BE2C (cell line): ENCODE measurements around the gene CDH4.

Experiments
- DNase-seq: peaks from one replicate; pipeline ENCODE4 v3.0.0-alpha.2; 2020
- H3K27me3 ChIP-seq: fragments of 250-450 bp; sonication (Bioruptor Pico); 2 replicates; pipeline ENCODE4 v1.5.1; 2020; ENCODE audit warnings: mild to moderate bottlenecking
- H3K36me3 ChIP-seq: fragments of 250-450 bp; sonication (Bioruptor Pico); 2 replicates; pipeline ENCODE4 v1.5.1; 2020; ENCODE audit warnings: mild to moderate bottlenecking
- H3K4me1 ChIP-seq: fragments of 250-450 bp; sonication (Bioruptor Pico); 2 replicates; pipeline ENCODE4 v1.5.1; 2020
- H3K4me3 ChIP-seq: 2 replicates; pipeline ENCODE4 v1.5.1; 2011; ENCODE audit warnings: low read depth, low read length
- H3K9me3 ChIP-seq: fragments of 250-450 bp; sonication (Bioruptor Pico); 2 replicates; pipeline ENCODE4 v1.5.1; 2020
- CTCF ChIP-seq: IDR thresholded peaks from 2 replicates; pipeline ENCODE4 v1.5.1; 2012; ENCODE audit warnings: mild to moderate bottlenecking, low read depth, low read length

Gene CDH4

GRCh38 chr20:61370841-61371303 is 118.8 kb downstream of the CDH4 start:
- H3K27me3 ChIP-seq: no peaks in the 10 kb centered on the region
- H3K4me3 ChIP-seq: no peak overlapping the region
- H3K36me3 ChIP-seq: no peaks in the 10 kb centered on the region
- no peaks in the 10 kb centered on the region for H3K4me1 ChIP-seq
- no peaks in the 10 kb centered on the region; the same call in 1 of the 2 replicates for H3K9me3 ChIP-seq
- TF ChIP-seq CTCF: no peak
- no peak for DNase-seq

- Histone ChIP-seq H3K36me3 (no peaks in the 10 kb centered on the region), H3K4me3 (no peak overlapping the region), H3K9me3 (peaks cover 3% of the 10 kb centered on the region), H3K27me3 (no peaks in the 10 kb centered on the region), H3K4me1 (no peaks in the 10 kb centered on the region)
- TF ChIP-seq CTCF: no peak
- no peak for DNase-seq
Observed at GRCh38 chr20:61371501-61372136, 119.6 kb downstream of the CDH4 start.

- peaks cover 3% of the 10 kb centered on the region for H3K9me3 ChIP-seq
- H3K4me3 ChIP-seq: no peak overlapping the region
- H3K4me1 ChIP-seq: no peaks in the 10 kb centered on the region
- TF ChIP-seq CTCF: no peak
- H3K36me3 ChIP-seq: no peaks in the 10 kb centered on the region
- H3K27me3 ChIP-seq: no peaks in the 10 kb centered on the region
- no peak for DNase-seq
Observed at GRCh38 chr20:61372137-61373054, 120.3 kb downstream of the CDH4 start.

- no peak for DNase-seq
- H3K27me3 ChIP-seq: no peaks in the 10 kb centered on the region
Observed at GRCh38 chr20:61373055-61373399, 121.0 kb downstream of the CDH4 start.

GRCh38 chr20:61373956-61374545 is 122.0 kb downstream of the CDH4 start:
- H3K27me3 ChIP-seq: no peaks in the 10 kb centered on the region
- H3K9me3 ChIP-seq: peaks cover 3% of the 10 kb centered on the region
- no peak for DNase-seq
- TF ChIP-seq CTCF: no peak
- H3K36me3 ChIP-seq: no peaks in the 10 kb centered on the region
- H3K4me3 ChIP-seq: no peak overlapping the region
- H3K4me1 ChIP-seq: no peaks in the 10 kb centered on the region

More at GRCh38 chr20:61373055-61373399, 121.0 kb downstream of the CDH4 start:
- no peak overlapping the region for H3K4me3 ChIP-seq
- H3K4me1 ChIP-seq: no peaks in the 10 kb centered on the region
- peaks cover 3% of the 10 kb centered on the region for H3K9me3 ChIP-seq
- no peak for TF ChIP-seq CTCF
- no peaks in the 10 kb centered on the region for H3K36me3 ChIP-seq
